Prostate gland (tissue), 2 donors: ENCODE results near the gene ARL15. TPM values are rescaled to one million over a fixed set of nuclear protein-coding genes. Genes with fewer than 3 reads are reported as not detected.

Source experiments
- DNase-seq: peaks from one replicate; pipeline ENCODE4 v3.0.0-alpha.2; 2019; ENCODE audit warnings: low spot score
- H3K27ac ChIP-seq, 2 donors: fragments of 200-600 bp; sonication (generic); 2 replicates each; pipeline ENCODE4 v1.5.1; 2017 to 2019
- H3K27me3 ChIP-seq: fragments of 200-600 bp; sonication (generic); replicated peaks from 2 replicates; pipeline ENCODE4 v1.5.1; 2019; ENCODE audit not compliant: insufficient read depth
- H3K36me3 ChIP-seq, 2 donors: fragments of 200-600 bp; sonication (generic); 1 replicate in 1 of 2; 2 replicates in 1 of 2; pipeline versions ENCODE4 v1.5.1 to v1.8.1; 2017 to 2019
- H3K4me1 ChIP-seq: fragments of 200-600 bp; sonication (generic); replicated peaks from 2 replicates; pipeline ENCODE4 v1.5.1; 2019
- H3K4me3 ChIP-seq, 2 donors: fragments of 200-600 bp; sonication (generic); 2 replicates each; pipeline ENCODE4 v1.5.1; 2017 to 2019
- H3K9me3 ChIP-seq: fragments of 200-600 bp; sonication (generic); 2 replicates; pipeline ENCODE4 v1.5.1; 2017
- CTCF ChIP-seq, 4 experiments: fragments of 200-600 bp in 2 of 4; fragments of 450-650 bp in 2 of 4; sonication (generic) in 2 of 4; IDR thresholded peaks; 1 replicate in 3 of 4; 2 replicates in 1 of 4; pipeline ENCODE4 v1.5.1; 2016 to 2019; ENCODE audit warnings: antibody characterized with exemption in 4 of 4, mild to moderate bottlenecking in 2 of 4, moderate library complexity in 2 of 4
- POLR2A ChIP-seq: fragments of 450-650 bp; IDR thresholded peaks from one replicate; pipeline ENCODE4 v1.6.1; 2016; ENCODE audit warnings: antibody characterized with exemption, mild to moderate bottlenecking
- POLR2AphosphoS5 ChIP-seq: sonication (generic); formaldehyde crosslinking; IDR thresholded peaks from one replicate; pipeline ENCODE4 v1.6.1; 2017; ENCODE audit warnings: antibody characterized with exemption
- WGBS: methylation state at CpG from one replicate; pipeline ENCODE4 v1.1.5; 2018; 5-methylcytosine and 5-hydroxymethylcytosine counted together
- intact Hi-C: fragments of 100-400 bp; cut with DNase I; formaldehyde crosslinking; loops from one replicate; pipeline ENCODE4 v1.14.2; 2022
- total RNA-seq, 2 donors: library from RNA; depleted of rRNA; stranded (reverse); fragments of >200 nt; gene quantifications; one replicate each; pipeline ENCODE4 v1.1.0, GENCODE V29; 2016

ARL15 gene
- total RNA-seq, 2 donors from 2014 or later, result 16.1 to 38.4 TPM

DNA sequence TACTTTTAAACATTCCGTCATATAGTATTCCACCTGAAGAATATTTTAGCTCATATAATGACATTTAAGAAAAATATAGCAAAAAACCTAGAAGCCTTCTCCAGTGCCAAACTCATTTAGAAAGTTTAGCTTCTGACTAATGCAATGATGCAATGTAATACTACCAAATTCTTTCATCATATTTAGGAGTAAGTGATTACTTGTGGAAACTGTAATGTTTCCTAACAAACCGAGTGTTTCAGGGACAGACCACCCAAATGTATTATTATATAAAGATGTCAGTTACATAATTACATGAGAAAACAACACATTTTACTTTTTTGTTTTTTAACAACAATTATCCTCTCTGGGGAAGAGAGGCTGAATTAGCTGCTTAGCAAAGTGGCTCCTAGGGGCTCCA is 316.2 kb downstream of the ARL15 start:
- Histone ChIP-seq H3K4me1 (no peaks in the 10 kb centered on the region), H3K27me3 (no peaks in the 10 kb centered on the region), H3K27ac (no peak overlapping the region), H3K36me3 (no peaks in the 10 kb centered on the region), H3K9me3 (no peaks in the 10 kb centered on the region), H3K4me3 (no peak overlapping the region)
- 86% methylated on average over 2 of the region's 2 CpGs for WGBS
- intact Hi-C loops, result no loop called here
- no peak for TF ChIP-seq POLR2AphosphoS5
- TF ChIP-seq CTCF (IDR thresholded peaks at IDR 0.05), result no peak
- TF ChIP-seq POLR2A, result no peak
- DNase-seq, result no peak

DNA sequence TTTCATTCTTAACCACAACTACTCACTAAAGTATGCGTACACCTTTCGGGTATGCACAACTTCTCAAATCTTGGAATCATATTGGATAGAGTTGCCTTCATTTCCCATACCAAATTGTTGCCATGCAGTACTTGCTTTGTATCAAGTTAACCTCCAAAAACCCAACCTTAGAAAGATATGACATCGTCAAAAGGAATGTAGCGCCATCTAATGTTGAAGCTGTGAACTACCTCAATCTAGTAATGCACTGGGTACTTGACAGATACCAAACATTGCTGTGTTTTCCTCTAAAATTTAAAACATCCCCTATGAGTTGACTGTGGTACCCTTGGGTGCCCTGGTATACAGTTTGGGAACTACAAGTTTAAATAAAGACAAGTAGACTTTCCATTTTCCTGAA is 318.4 kb downstream of the ARL15 start:
- WGBS, result 98% methylated on average over 4 of the region's 4 CpGs
- Histone ChIP-seq H3K9me3 (no peaks in the 10 kb centered on the region), H3K4me3 (no peak overlapping the region), H3K27ac (no peak overlapping the region), H3K27me3 (no peaks in the 10 kb centered on the region), H3K4me1 (no peaks in the 10 kb centered on the region), H3K36me3 (no peaks in the 10 kb centered on the region)
- no peak for DNase-seq
- TF ChIP-seq CTCF (IDR thresholded peaks at IDR 0.05) (peak in 2 of 4 experiments; percentile 9 to 21), POLR2AphosphoS5 (no peak), POLR2A (no peak)
- intact Hi-C loops, result no loop called here

DNA sequence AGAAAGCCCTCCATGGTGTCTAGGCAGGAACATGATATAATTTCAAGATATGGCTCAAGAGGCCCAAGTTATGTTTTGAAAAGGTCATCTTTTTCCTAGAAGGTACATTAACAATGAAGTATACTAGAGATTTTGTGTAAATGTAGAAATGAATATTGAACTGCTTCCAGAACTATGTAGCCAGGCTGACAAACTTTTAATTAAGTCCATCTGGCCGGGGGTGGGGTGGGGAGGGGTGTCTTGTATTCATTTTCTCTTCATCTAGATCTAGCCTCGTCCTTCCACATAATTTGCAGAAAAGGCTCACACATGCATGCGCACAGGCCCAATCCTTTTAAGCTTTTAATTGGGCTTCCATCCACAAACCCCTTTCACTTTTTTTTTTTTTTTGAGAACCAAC is 323.3 kb downstream of the ARL15 start:
- no peak overlapping the region for H3K27ac ChIP-seq
- no peak for TF ChIP-seq POLR2A
- TF ChIP-seq POLR2AphosphoS5, result no peak
- no peak for TF ChIP-seq CTCF (IDR thresholded peaks at IDR 0.05)
- no peaks in the 10 kb centered on the region for H3K4me1 ChIP-seq
- H3K4me3 ChIP-seq, result no peak overlapping the region
- intact Hi-C loops, result no loop called here
- 95% methylated on average over 3 of the region's 3 CpGs for WGBS
- H3K36me3 ChIP-seq, result no peaks in the 10 kb centered on the region
- H3K9me3 ChIP-seq, result no peaks in the 10 kb centered on the region
- no peak for DNase-seq
- no peaks in the 10 kb centered on the region for H3K27me3 ChIP-seq

DNA sequence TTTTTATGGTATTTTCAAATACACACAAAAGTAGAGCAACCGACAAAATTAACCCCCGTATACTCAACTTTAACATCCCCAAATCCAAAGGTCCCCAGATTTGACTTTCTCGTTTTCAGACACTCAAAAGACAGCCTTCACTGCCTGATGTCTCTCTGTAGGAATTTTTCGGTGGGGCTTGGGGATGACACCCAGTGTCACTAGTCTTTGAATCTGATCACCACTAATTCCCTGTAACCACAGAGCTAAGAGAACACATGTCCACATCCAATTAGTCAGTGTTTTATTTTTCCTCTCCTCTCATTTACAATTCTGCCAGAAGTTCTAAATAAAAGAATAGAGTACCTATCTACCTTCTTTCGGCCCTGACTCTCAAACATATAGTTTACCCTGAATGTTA is 324.6 kb downstream of the ARL15 start:
- Histone ChIP-seq H3K9me3 (no peaks in the 10 kb centered on the region), H3K27ac (no peak overlapping the region), H3K4me1 (no peaks in the 10 kb centered on the region), H3K36me3 (no peaks in the 10 kb centered on the region), H3K27me3 (no peaks in the 10 kb centered on the region), H3K4me3 (no peak overlapping the region)
- DNase-seq, result no peak
- TF ChIP-seq CTCF (IDR thresholded peaks at IDR 0.05) (no peak), POLR2AphosphoS5 (no peak), POLR2A (no peak)
- 93% methylated on average over 5 of the region's 5 CpGs for WGBS
- intact Hi-C loops, result no loop called here

DNA sequence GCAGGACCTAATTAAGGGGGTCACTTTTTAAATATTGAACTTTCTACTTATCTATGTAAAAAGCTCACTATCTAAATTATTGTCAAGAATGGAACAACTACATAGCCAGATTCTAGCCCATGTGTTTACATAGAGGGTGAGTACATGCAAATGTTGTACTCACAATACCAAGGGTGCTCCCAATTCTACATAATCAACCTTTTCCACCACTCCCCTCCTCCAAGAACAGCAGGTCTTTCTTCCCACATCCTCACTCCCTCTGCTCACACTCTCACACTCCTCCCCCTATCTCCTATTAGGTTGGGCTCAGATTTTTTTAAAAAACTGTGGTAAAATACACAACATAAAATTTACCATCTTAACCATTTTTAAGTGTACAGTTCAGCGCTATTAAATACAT is 325.4 kb downstream of the ARL15 start:
- no peak for DNase-seq
- Histone ChIP-seq H3K4me1 (no peaks in the 10 kb centered on the region), H3K27ac (no peak overlapping the region), H3K4me3 (no peak overlapping the region), H3K9me3 (no peaks in the 10 kb centered on the region), H3K36me3 (no peaks in the 10 kb centered on the region), H3K27me3 (no peaks in the 10 kb centered on the region)
- intact Hi-C loops, result no loop called here
- WGBS, result 89% methylated on average over 1 of the region's 1 CpG
- TF ChIP-seq POLR2AphosphoS5, result no peak
- no peak for TF ChIP-seq CTCF (IDR thresholded peaks at IDR 0.05)
- no peak for TF ChIP-seq POLR2A
